ENCODE data around the gene TCF25. TPM values are rescaled to one million over a fixed set of nuclear protein-coding genes. Genes with fewer than 3 reads are reported as not detected.
"Not testable (repeated sequence)": the region's sequence is repeated elsewhere in the genome, so short reads cannot be mapped to it uniquely, and the experiment has no call there.

The TCF25 gene
- polyA plus RNA-seq, 1 donor (not counting 4 experiments of a cell fraction or from before 2014, with no cell fraction given) = 103 TPM

DNA sequence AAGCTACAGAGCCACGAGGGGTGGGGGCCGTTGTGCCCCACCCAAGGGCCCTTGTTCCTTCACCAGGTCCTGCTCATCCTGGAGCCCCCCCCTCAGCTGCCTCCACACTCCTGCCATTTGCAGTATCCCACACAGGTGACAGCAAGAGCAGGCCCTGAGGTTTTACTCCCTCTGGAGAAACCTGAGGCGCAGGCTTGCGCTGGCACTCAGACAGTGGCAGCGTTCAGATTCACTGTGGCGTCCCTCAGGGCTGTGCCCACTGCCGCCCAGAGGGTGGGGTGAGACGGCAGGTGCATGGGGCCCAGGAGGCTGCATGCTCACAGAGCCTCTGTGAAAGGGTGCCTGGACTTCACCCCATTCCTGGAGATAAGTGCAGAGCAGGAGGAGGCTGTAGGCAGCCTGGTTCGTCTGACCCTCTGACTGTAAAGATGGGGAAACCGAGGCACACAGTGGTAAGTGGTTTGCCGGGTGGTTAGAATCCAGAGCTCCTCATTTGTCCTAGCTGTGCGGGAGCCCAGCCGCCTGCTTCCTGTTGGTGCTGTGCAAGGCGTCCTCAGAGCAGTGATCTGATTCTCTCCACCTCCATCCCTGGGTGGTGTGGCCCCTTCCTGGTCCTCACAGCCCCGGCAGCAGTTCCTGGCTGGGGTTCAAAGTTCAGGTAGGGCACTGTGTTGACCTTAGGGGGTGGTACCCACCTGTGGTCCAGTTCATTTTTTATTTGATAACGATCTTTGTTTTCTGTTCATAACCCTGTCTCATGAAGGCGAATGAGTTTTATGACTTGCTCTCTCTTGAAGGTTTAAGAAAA lies 43.6 kb upstream of the TCF25 start:
- dilution Hi-C loops (cut with MboI; ENCODE audit: extremely low pct_ligation_motif_present, low sequenced_read_pairs) = no loop called here
- TF ChIP-seq, protein P1, sequence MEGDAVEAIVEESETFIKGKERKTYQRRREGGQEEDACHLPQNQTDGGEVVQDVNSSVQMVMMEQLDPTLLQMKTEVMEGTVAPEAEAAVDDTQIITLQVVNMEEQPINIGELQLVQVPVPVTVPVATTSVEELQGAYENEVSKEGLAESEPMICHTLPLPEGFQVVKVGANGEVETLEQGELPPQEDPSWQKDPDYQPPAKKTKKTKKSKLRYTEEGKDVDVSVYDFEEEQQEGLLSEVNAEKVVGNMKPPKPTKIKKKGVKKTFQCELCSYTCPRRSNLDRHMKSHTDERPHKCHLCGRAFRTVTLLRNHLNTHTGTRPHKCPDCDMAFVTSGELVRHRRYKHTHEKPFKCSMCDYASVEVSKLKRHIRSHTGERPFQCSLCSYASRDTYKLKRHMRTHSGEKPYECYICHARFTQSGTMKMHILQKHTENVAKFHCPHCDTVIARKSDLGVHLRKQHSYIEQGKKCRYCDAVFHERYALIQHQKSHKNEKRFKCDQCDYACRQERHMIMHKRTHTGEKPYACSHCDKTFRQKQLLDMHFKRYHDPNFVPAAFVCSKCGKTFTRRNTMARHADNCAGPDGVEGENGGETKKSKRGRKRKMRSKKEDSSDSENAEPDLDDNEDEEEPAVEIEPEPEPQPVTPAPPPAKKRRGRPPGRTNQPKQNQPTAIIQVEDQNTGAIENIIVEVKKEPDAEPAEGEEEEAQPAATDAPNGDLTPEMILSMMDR (optimal IDR thresholded peaks at IDR 0.05 in 1 of 3, IDR thresholded peaks at IDR 0.05 in 1 of 3, conservative IDR thresholded peaks at IDR 0.05 in 1 of 3; ENCODE audit: extremely low read depth in 1 of 3, insufficient read depth in 2 of 3, low read length in 3 of 3) = no peak
- no peak for TF ChIP-seq EZH2 (IDR thresholded peaks at IDR 0.05; ENCODE audit: low read length)
- DNase-seq (ENCODE audit: low read depth, low spot score) (no peak), FAIRE-seq (no peak)
- Histone ChIP-seq H3K27ac (ENCODE audit: control insufficient read depth, insufficient read depth, low read length) (no peak overlapping the region), H3K9me1 (ENCODE audit: control insufficient read depth, extremely low read depth, insufficient read depth, low read length) (no peaks in the 10 kb centered on the region), H3K4me1 (ENCODE audit: control insufficient read depth, extremely low read depth, insufficient read depth, low read length) (peaks cover 5% of the 10 kb centered on the region), H3K9me3 (ENCODE audit: control insufficient read depth, low read depth, low read length) (no peaks in the 10 kb centered on the region), H3K36me3 (ENCODE audit: control insufficient read depth in 2 of 2, extremely low read depth in 1 of 2, insufficient read depth in 2 of 2, low read length in 2 of 2) (no peaks in the 10 kb centered on the region), H2AFZ (ENCODE audit: control insufficient read depth, low read length) (no peak overlapping the region), H3K27me3 (ENCODE audit: control insufficient read depth, extremely low read depth, insufficient read depth, low read length) (no peaks in the 10 kb centered on the region), H3K4me3 (ENCODE audit: control insufficient read depth in 2 of 3, extremely low read depth in 1 of 3, insufficient read depth in 2 of 3, low read depth in 1 of 3, low read length in 3 of 3) (no peak overlapping the region), H3K79me2 (ENCODE audit: control insufficient read depth, insufficient read depth, low read length) (no peaks in the 10 kb centered on the region), H4K20me1 (ENCODE audit: control insufficient read depth, extremely low read depth, insufficient read depth, low read length) (no peaks in the 10 kb centered on the region), H3K4me2 (ENCODE audit: control insufficient read depth, extremely low read depth, insufficient read depth, low read depth, low read length) (no peak overlapping the region), H3K9ac (ENCODE audit: control insufficient read depth, extremely low read depth, insufficient read depth, low read length) (no peak overlapping the region)

DNA sequence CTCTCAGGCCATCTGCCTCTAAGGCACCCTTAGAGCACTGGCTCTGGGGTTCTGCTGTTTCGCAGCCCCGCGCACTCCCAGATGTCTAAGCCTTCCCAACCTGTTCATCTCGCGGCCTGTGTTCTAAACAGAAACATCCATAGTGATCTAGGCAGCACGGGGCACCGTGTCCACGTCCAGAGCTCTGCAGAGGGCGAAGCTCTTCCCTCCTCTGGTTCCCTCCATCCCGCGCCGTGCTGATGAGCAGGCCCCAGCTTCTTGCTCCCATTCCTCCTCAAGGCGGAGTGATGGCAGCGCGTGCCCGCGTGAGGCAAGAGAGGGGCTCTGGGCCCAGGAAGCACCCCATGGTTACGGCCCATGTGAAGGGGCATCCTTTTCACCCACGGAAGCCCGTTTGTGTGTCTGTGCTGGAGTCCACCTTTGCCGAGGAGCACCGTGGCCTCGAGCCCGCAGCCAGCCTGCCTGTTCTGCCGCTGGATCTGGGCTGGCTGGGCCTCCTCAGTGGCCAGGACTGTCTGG lies 41.5 kb upstream of the TCF25 start:
- no peaks in the 10 kb centered on the region for H3K9me1 ChIP-seq (ENCODE audit: control insufficient read depth, extremely low read depth, insufficient read depth, low read length)
- no peaks in the 10 kb centered on the region for H3K9me3 ChIP-seq (ENCODE audit: control insufficient read depth, low read depth, low read length)
- H2AFZ ChIP-seq (ENCODE audit: control insufficient read depth, low read length) = no peak overlapping the region
- no peak overlapping the region for H3K9ac ChIP-seq (ENCODE audit: control insufficient read depth, extremely low read depth, insufficient read depth, low read length)
- no peaks in the 10 kb centered on the region for H3K36me3 ChIP-seq (ENCODE audit: control insufficient read depth in 2 of 2, extremely low read depth in 1 of 2, insufficient read depth in 2 of 2, low read length in 2 of 2)
- FAIRE-seq (no peak), DNase-seq (ENCODE audit: low read depth, low spot score) (no peak)
- dilution Hi-C loops (cut with MboI; ENCODE audit: extremely low pct_ligation_motif_present, low sequenced_read_pairs) = no loop called here
- H3K4me2 ChIP-seq (ENCODE audit: control insufficient read depth, extremely low read depth, insufficient read depth, low read depth, low read length) = no peak overlapping the region
- H3K79me2 ChIP-seq (ENCODE audit: control insufficient read depth, insufficient read depth, low read length) = no peaks in the 10 kb centered on the region
- TF ChIP-seq, protein P1 (optimal IDR thresholded peaks at IDR 0.05 in 1 of 3, IDR thresholded peaks at IDR 0.05 in 1 of 3, conservative IDR thresholded peaks at IDR 0.05 in 1 of 3; ENCODE audit: extremely low read depth in 1 of 3, insufficient read depth in 2 of 3, low read length in 3 of 3) = no peak
- no peak for TF ChIP-seq EZH2 (IDR thresholded peaks at IDR 0.05; ENCODE audit: low read length)
- H4K20me1 ChIP-seq (ENCODE audit: control insufficient read depth, extremely low read depth, insufficient read depth, low read length) = no peaks in the 10 kb centered on the region
- no peak overlapping the region for H3K4me3 ChIP-seq (ENCODE audit: control insufficient read depth in 2 of 3, extremely low read depth in 1 of 3, insufficient read depth in 2 of 3, low read depth in 1 of 3, low read length in 3 of 3)
- peaks cover 5% of the 10 kb centered on the region for H3K4me1 ChIP-seq (ENCODE audit: control insufficient read depth, extremely low read depth, insufficient read depth, low read length)
- H3K27me3 ChIP-seq (ENCODE audit: control insufficient read depth, extremely low read depth, insufficient read depth, low read length) = no peaks in the 10 kb centered on the region
- no peak overlapping the region for H3K27ac ChIP-seq (ENCODE audit: control insufficient read depth, insufficient read depth, low read length)

DNA sequence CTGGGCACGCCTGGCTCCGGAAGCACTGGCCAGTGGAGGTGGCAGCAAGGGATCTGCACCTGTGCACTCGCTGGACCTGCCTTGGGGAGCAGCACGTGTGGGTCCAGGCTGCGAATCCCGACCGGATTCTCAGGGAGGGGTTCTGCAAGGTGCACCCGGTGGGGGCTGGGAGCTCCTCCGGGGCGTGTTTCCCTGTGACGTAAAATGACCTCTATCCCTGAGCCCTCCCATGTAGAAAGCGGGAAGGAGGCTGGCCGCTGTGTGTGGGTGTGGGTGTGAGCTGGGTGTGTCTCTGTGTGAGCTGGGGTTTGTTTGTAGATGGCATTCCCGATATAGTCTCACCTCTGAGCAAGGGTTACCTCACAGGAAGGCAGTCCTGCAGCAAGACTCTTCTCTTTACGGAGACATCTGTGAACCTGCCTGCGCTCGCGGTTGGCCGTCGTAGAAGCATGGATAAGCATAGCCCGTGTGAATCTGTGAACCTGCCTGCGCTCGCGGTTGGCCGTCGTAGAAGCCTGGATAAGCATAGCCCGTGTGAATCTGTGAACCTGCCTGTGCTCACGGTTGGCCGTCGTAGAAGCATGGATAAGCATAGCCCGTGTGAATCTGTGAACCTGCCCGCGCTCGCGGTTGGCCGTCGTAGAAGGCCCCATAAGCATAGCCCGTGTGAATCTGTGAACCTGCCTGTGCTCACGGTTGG lies 39.6 kb upstream of the TCF25 start:
- dilution Hi-C loops (cut with MboI; ENCODE audit: extremely low pct_ligation_motif_present, low sequenced_read_pairs); H3K27me3 ChIP-seq (ENCODE audit: control insufficient read depth, extremely low read depth, insufficient read depth, low read length); H3K9ac ChIP-seq (ENCODE audit: control insufficient read depth, extremely low read depth, insufficient read depth, low read length); H3K4me3 ChIP-seq (ENCODE audit: control insufficient read depth in 2 of 3, extremely low read depth in 1 of 3, insufficient read depth in 2 of 3, low read depth in 1 of 3, low read length in 3 of 3); H3K79me2 ChIP-seq (ENCODE audit: control insufficient read depth, insufficient read depth, low read length); FAIRE-seq; H3K4me1 ChIP-seq (ENCODE audit: control insufficient read depth, extremely low read depth, insufficient read depth, low read length); DNase-seq (ENCODE audit: low read depth, low spot score); H2AFZ ChIP-seq (ENCODE audit: control insufficient read depth, low read length); H3K36me3 ChIP-seq (ENCODE audit: control insufficient read depth in 2 of 2, extremely low read depth in 1 of 2, insufficient read depth in 2 of 2, low read length in 2 of 2); H3K9me3 ChIP-seq (ENCODE audit: control insufficient read depth, low read depth, low read length); H3K27ac ChIP-seq (ENCODE audit: control insufficient read depth, insufficient read depth, low read length); H3K4me2 ChIP-seq (ENCODE audit: control insufficient read depth, extremely low read depth, insufficient read depth, low read depth, low read length); H3K9me1 ChIP-seq (ENCODE audit: control insufficient read depth, extremely low read depth, insufficient read depth, low read length); H4K20me1 ChIP-seq (ENCODE audit: control insufficient read depth, extremely low read depth, insufficient read depth, low read length): not testable (repeated sequence)
